IPS-15b (cell line): Measurements from ENCODE around the gene JDP2.
"Not testable (repeated sequence)": the region's sequence is repeated elsewhere in the genome, so short reads cannot be mapped to it uniquely, and the experiment has no call there.

ENCODE experiments used
- H3K27me3 ChIP-seq: one replicate; pipeline ENCODE4 v1.6.1; 2013; ENCODE audit warnings: low read length; ENCODE audit not compliant: control insufficient read depth, insufficient read depth
- H3K36me3 ChIP-seq: one replicate; pipeline ENCODE4 v1.6.1; 2013; ENCODE audit warnings: low read length; ENCODE audit not compliant: control insufficient read depth, insufficient read depth
- H3K4me1 ChIP-seq: one replicate; pipeline ENCODE4 v1.6.1; 2013; ENCODE audit warnings: mild to moderate bottlenecking, low read length; ENCODE audit not compliant: control insufficient read depth, insufficient read depth
- H3K4me3 ChIP-seq: one replicate; pipeline ENCODE4 v1.5.1; 2013; ENCODE audit warnings: low read depth, low read length
- H3K9ac ChIP-seq: one replicate; pipeline ENCODE4 v1.6.1; 2013; ENCODE audit warnings: low read depth, mild to moderate bottlenecking, low read length
- H3K9me3 ChIP-seq: one replicate; pipeline ENCODE4 v1.6.1; 2013; ENCODE audit warnings: mild to moderate bottlenecking, low read length; ENCODE audit not compliant: control insufficient read depth, insufficient read depth

JDP2 gene

GRCh38 chr14:75459791-75460190, 32.0 kb downstream of the JDP2 start:
- peaks cover 20% of the 10 kb centered on the region for H3K36me3 ChIP-seq
- no peak overlapping the region for H3K4me3 ChIP-seq
- no peaks in the 10 kb centered on the region for H3K9me3 ChIP-seq
- peaks cover 5% of the 10 kb centered on the region for H3K4me1 ChIP-seq
- H3K27me3 ChIP-seq, result no peaks in the 10 kb centered on the region
- no peak overlapping the region for H3K9ac ChIP-seq

GRCh38 chr14:75460394-75460793, 32.6 kb downstream of the JDP2 start:
- Histone ChIP-seq H3K27me3 (no peaks in the 10 kb centered on the region), H3K4me1 (peaks cover 5% of the 10 kb centered on the region), H3K9ac (no peak overlapping the region), H3K9me3 (no peaks in the 10 kb centered on the region), H3K4me3 (no peak overlapping the region), H3K36me3 (peaks cover 24% of the 10 kb centered on the region)

- peaks cover 26% of the 10 kb centered on the region for H3K36me3 ChIP-seq
- H3K9me3 ChIP-seq, result no peaks in the 10 kb centered on the region
- peaks cover 5% of the 10 kb centered on the region for H3K4me1 ChIP-seq
- no peak overlapping the region for H3K4me3 ChIP-seq
- no peak overlapping the region for H3K9ac ChIP-seq
- no peaks in the 10 kb centered on the region for H3K27me3 ChIP-seq
These were observed 33.5 kb downstream of the JDP2 start for GRCh38 chr14:75461303-75461702.

GRCh38 chr14:75461755-75462349, 34.0 kb downstream of the JDP2 start:
- peaks cover 5% of the 10 kb centered on the region for H3K4me1 ChIP-seq
- no peaks in the 10 kb centered on the region for H3K9me3 ChIP-seq
- peaks cover 24% of the 10 kb centered on the region for H3K36me3 ChIP-seq
- no peak overlapping the region for H3K4me3 ChIP-seq
- H3K9ac ChIP-seq, result peak overlapping the region; percentile 18
- no peaks in the 10 kb centered on the region for H3K27me3 ChIP-seq

GRCh38 chr14:75464626-75465025, 36.8 kb downstream of the JDP2 start:
- Histone ChIP-seq H3K4me3 (no peak overlapping the region), H3K4me1 (no peaks in the 10 kb centered on the region), H3K27me3 (no peaks in the 10 kb centered on the region), H3K9me3 (no peaks in the 10 kb centered on the region), H3K9ac (no peak overlapping the region), H3K36me3 (peaks cover 20% of the 10 kb centered on the region)

- H3K27me3 ChIP-seq, result no peaks in the 10 kb centered on the region
- no peak overlapping the region for H3K9ac ChIP-seq
- H3K9me3 ChIP-seq, result no peaks in the 10 kb centered on the region
- no peaks in the 10 kb centered on the region for H3K4me1 ChIP-seq
- H3K36me3 ChIP-seq, result peaks cover 19% of the 10 kb centered on the region
- no peak overlapping the region for H3K4me3 ChIP-seq
These were observed 39.9 kb downstream of the JDP2 start for GRCh38 chr14:75467763-75468162.

GRCh38 chr14:75469164-75469563, 41.3 kb downstream of the JDP2 start:
- peaks cover 17% of the 10 kb centered on the region for H3K36me3 ChIP-seq
- H3K9ac ChIP-seq, result no peak overlapping the region
- no peaks in the 10 kb centered on the region for H3K27me3 ChIP-seq
- H3K4me3 ChIP-seq, result no peak overlapping the region
- no peaks in the 10 kb centered on the region for H3K9me3 ChIP-seq
- H3K4me1 ChIP-seq, result peaks cover under 1% of the 10 kb centered on the region

GRCh38 chr14:75469606-75470237, 41.9 kb downstream of the JDP2 start:
- H3K4me1 ChIP-seq, result peaks cover 2% of the 10 kb centered on the region
- no peak overlapping the region for H3K4me3 ChIP-seq
- H3K9me3 ChIP-seq, result no peaks in the 10 kb centered on the region
- H3K36me3 ChIP-seq, result peaks cover 17% of the 10 kb centered on the region
- no peak overlapping the region for H3K9ac ChIP-seq
- H3K27me3 ChIP-seq, result no peaks in the 10 kb centered on the region

- H3K27me3 ChIP-seq, result no peaks in the 10 kb centered on the region
- H3K9me3 ChIP-seq, result no peaks in the 10 kb centered on the region
- H3K4me3 ChIP-seq, result no peak overlapping the region
- H3K9ac ChIP-seq, result no peak overlapping the region
- peaks cover 2% of the 10 kb centered on the region for H3K4me1 ChIP-seq
- H3K36me3 ChIP-seq, result peaks cover 13% of the 10 kb centered on the region
These were observed 42.5 kb downstream of the JDP2 start for GRCh38 chr14:75470238-75470797.

- Histone ChIP-seq H3K4me3 (no peak overlapping the region), H3K27me3 (no peaks in the 10 kb centered on the region), H3K9me3 (no peaks in the 10 kb centered on the region), H3K36me3 (peaks cover 10% of the 10 kb centered on the region), H3K4me1 (peaks cover 2% of the 10 kb centered on the region), H3K9ac (no peak overlapping the region)
These were observed 43.2 kb downstream of the JDP2 start for GRCh38 chr14:75471059-75471458.

- not testable (repeated sequence) for H3K9me3 ChIP-seq, H3K9ac ChIP-seq, H3K4me3 ChIP-seq, H3K27me3 ChIP-seq, H3K4me1 ChIP-seq
- peaks cover 10% of the 10 kb centered on the region for H3K36me3 ChIP-seq
These were observed 46.3 kb downstream of the JDP2 start for GRCh38 chr14:75474127-75474526.

GRCh38 chr14:75476274-75476995, 48.6 kb downstream of the JDP2 start:
- Histone ChIP-seq H3K27me3 (no peaks in the 10 kb centered on the region), H3K9ac (peak overlapping the region; percentile 47), H3K36me3 (no peaks in the 10 kb centered on the region), H3K9me3 (no peaks in the 10 kb centered on the region), H3K4me1 (peaks cover 6% of the 10 kb centered on the region), H3K4me3 (no peak overlapping the region)
